ENCODE measurements around the gene RASAL3. TPM values are rescaled to one million over a fixed set of nuclear protein-coding genes. Genes with fewer than 3 reads are reported as not detected.

RASAL3 gene
- total RNA-seq, 1 experiment from 2014 or later: 0.10 TPM

DNA sequence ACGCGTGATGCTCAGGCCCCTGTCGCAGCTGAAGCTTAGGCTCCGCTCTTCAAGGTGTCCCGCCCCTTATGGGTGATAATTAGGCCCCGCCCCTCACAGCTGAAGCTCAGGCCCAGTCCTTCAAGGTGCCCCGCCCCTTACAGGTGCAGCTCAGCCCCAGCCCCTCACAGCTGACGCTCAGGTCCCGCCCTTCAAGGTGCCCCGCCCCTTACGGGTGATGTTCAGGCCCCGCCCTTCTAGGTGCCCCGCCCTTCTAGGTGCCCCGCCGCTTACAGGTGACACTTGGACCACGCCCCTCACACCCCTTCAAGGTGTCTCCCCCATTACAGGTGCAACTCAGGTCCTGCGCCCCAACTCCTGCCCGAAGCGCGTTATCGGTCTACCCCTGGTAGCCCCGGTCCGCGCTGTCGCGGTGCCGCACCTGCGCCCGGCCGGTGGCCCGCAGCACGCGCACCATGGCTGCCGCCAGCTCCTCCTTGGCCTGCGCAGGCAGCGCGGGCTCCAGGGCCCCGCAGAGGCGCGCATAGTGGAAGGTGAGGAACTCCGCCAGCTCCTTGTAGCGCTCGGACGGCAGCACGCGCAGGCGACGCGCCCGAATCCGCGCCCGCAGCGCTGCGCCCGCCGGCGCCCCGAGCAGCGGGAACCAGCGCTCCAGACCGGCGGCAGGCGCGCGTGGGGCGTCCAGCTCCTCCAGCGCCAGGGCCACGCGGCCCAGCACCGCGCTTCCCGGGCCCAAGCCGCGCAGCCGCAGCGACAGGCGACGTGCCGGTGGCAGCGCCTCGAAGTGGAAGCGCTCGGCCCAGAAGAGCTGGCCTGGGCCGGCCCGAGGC, 7.3 kb downstream of the RASAL3 start:
- Histone ChIP-seq H3K4me3 (ENCODE audit: low read depth in 2 of 2, low read length in 2 of 2) (no peak overlapping the region), H3K9me3 (ENCODE audit: control insufficient read depth, insufficient read depth, low read depth, low read length) (no peaks in the 10 kb centered on the region), H3K27ac (ENCODE audit: low read length) (no peak overlapping the region), H3K36me3 (ENCODE audit: control insufficient read depth, insufficient read depth, low read length) (no peaks in the 10 kb centered on the region), H3K27me3 (ENCODE audit: control insufficient read depth, insufficient read depth, low read length) (no peaks in the 10 kb centered on the region), H3K4me1 (ENCODE audit: control insufficient read depth, insufficient read depth, low read length) (no peaks in the 10 kb centered on the region)
- DNase-seq (ENCODE audit: low read depth, low spot score) (no peak), ATAC-seq (no peak)
- intact Hi-C loops (cut with micrococcal nuclease; ENCODE audit: unreplicated experiment): no loop called here
- CTCF ChIA-PET: no interaction called here
- BruUV-seq (replicated peaks): no TSS peak
- TF ChIP-seq TCF7L2 (IDR thresholded peaks at IDR 0.05; ENCODE audit: low read depth, low read length) (no peak), REST (IDR thresholded peaks at IDR 0.05; ENCODE audit: insufficient read depth in 1 of 2, low read depth in 2 of 2, low read length in 1 of 2) (no peak), POLR2AphosphoS5 (IDR thresholded peaks at IDR 0.05; ENCODE audit: low read depth, low read length) (no peak), SIN3A (IDR thresholded peaks at IDR 0.05; ENCODE audit: borderline replicate concordance, insufficient read depth, low read depth, low read length) (no peak)
- TF ChIP-seq, protein P1, sequence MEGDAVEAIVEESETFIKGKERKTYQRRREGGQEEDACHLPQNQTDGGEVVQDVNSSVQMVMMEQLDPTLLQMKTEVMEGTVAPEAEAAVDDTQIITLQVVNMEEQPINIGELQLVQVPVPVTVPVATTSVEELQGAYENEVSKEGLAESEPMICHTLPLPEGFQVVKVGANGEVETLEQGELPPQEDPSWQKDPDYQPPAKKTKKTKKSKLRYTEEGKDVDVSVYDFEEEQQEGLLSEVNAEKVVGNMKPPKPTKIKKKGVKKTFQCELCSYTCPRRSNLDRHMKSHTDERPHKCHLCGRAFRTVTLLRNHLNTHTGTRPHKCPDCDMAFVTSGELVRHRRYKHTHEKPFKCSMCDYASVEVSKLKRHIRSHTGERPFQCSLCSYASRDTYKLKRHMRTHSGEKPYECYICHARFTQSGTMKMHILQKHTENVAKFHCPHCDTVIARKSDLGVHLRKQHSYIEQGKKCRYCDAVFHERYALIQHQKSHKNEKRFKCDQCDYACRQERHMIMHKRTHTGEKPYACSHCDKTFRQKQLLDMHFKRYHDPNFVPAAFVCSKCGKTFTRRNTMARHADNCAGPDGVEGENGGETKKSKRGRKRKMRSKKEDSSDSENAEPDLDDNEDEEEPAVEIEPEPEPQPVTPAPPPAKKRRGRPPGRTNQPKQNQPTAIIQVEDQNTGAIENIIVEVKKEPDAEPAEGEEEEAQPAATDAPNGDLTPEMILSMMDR (IDR thresholded peaks at IDR 0.05): no peak
- POLR2A ChIA-PET: no interaction called here
- in situ Hi-C loops (cut with HindIII; ENCODE audit: low pct_unique_long_range_greater_than_20kb, low sequenced_read_pairs): no loop called here

GRCh38 chr19:15456441-15456840, 7.9 kb downstream of the RASAL3 start:
- Histone ChIP-seq H3K4me3 (ENCODE audit: low read depth in 2 of 2, low read length in 2 of 2) (no peak overlapping the region), H3K27ac (ENCODE audit: low read length) (no peak overlapping the region), H3K4me1 (ENCODE audit: control insufficient read depth, insufficient read depth, low read length) (no peaks in the 10 kb centered on the region), H3K36me3 (ENCODE audit: control insufficient read depth, insufficient read depth, low read length) (no peaks in the 10 kb centered on the region), H3K9me3 (ENCODE audit: control insufficient read depth, insufficient read depth, low read depth, low read length) (no peaks in the 10 kb centered on the region), H3K27me3 (ENCODE audit: control insufficient read depth, insufficient read depth, low read length) (no peaks in the 10 kb centered on the region)
- no TSS peak for BruUV-seq (replicated peaks)
- no peak for TF ChIP-seq POLR2AphosphoS5 (IDR thresholded peaks at IDR 0.05; ENCODE audit: low read depth, low read length)
- no peak for TF ChIP-seq SIN3A (IDR thresholded peaks at IDR 0.05; ENCODE audit: borderline replicate concordance, insufficient read depth, low read depth, low read length)
- no peak for TF ChIP-seq REST (IDR thresholded peaks at IDR 0.05; ENCODE audit: insufficient read depth in 1 of 2, low read depth in 2 of 2, low read length in 1 of 2)
- TF ChIP-seq, protein P1 (IDR thresholded peaks at IDR 0.05): no peak
- TF ChIP-seq TCF7L2 (IDR thresholded peaks at IDR 0.05; ENCODE audit: low read depth, low read length): no peak
- DNase-seq (ENCODE audit: low read depth, low spot score): no peak
- ATAC-seq: no peak
- in situ Hi-C loops (cut with HindIII; ENCODE audit: low pct_unique_long_range_greater_than_20kb, low sequenced_read_pairs) (no loop called here), intact Hi-C loops (cut with micrococcal nuclease; ENCODE audit: unreplicated experiment) (no loop called here)
- CTCF ChIA-PET: no interaction called here
- POLR2A ChIA-PET: no interaction called here

Data from Panc1 (cell line).